ENCODE data around the gene KRTAP2-3. TPM values are rescaled to one million over a fixed set of nuclear protein-coding genes. Genes with fewer than 3 reads are reported as not detected.
"Not testable (repeated sequence)": the region's sequence is repeated elsewhere in the genome, so short reads cannot be mapped to it uniquely, and the experiment has no call there.

The KRTAP2-3 gene
- total RNA-seq, 2 experiments from 2014 or later: not detected

DNA sequence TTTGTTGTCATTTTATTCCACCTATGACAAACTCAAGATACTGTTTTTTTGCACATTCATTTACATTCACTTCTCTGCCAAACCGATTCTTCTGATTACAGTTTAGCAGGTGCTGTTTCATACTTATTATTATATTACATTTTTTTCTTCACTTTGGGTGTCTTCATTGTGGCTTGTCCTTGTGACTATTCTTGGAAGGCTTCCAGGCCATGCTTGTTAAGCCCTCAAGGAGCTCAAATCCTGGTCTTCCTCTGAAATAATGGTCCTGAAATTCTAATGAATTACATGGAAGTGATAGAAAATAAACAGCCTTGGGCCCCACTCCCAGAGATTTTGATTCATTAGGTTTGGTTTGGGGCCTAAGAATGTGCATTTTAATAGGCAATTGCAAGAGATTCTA, 4.4 kb upstream of the KRTAP2-3 start:
- H3K4me3 Mint-ChIP-seq: no peak overlapping the region
- H3K27ac Mint-ChIP-seq: no peak overlapping the region
- ChIA-PET POLR2A (no interaction called here), CTCF (no interaction called here)
- H3K36me3 Mint-ChIP-seq (ENCODE audit: low read depth): no peaks in the 10 kb centered on the region
- no peaks in the 10 kb centered on the region for H3K9me3 Mint-ChIP-seq (ENCODE audit: insufficient read depth)
- H3K27me3 Mint-ChIP-seq (ENCODE audit: low read depth): peaks cover 23% of the 10 kb centered on the region
- H3K4me1 Mint-ChIP-seq (ENCODE audit: low read depth): peaks cover 2% of the 10 kb centered on the region
- ATAC-seq (no peak), DNase-seq (no peak)

DNA sequence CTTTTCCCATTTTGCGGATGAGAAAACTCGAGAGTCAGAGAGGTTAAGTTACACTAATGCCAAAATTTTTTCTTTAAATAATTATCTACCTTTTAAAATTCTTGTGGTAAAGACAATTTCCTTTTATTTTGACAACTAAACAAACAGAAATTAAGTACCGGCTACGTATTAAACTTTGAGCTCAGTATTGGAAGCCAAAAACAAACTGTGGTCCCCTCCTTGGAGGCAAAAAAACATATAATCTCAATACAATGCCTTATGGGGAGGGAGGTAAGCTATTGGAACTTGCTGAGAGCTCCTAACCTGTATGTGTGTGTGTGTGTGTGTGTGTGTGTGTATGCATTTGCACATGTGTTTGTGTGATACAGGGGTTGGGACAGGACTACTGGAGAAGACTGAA, 3.5 kb upstream of the KRTAP2-3 start:
- ChIA-PET CTCF (no interaction called here), POLR2A (no interaction called here)
- H3K4me3 Mint-ChIP-seq: no peak overlapping the region
- no peaks in the 10 kb centered on the region for H3K36me3 Mint-ChIP-seq (ENCODE audit: low read depth)
- no peaks in the 10 kb centered on the region for H3K4me1 Mint-ChIP-seq (ENCODE audit: low read depth)
- no peak overlapping the region for H3K27ac Mint-ChIP-seq
- DNase-seq (no peak), ATAC-seq (no peak)
- no peaks in the 10 kb centered on the region for H3K9me3 Mint-ChIP-seq (ENCODE audit: insufficient read depth)
- peaks cover 28% of the 10 kb centered on the region for H3K27me3 Mint-ChIP-seq (ENCODE audit: low read depth)

DNA sequence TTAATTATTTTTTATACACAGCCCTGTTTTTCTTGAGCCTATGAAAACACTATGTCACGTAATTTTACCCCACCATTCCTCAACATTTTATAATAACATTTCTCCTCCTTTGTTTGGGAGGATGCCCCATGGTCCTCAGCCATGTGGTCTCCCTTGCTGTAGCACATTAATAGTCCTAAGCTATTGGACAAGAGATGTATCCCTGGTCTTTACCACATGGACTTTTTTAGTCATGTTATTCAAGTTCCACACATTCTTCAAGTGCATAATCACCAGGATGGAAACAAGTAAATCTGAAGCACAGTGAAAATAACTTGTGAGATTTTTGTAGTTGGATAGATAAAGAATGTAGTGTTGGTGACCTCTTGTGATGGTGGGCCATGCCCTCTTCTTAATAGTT, 2.0 kb upstream of the KRTAP2-3 start:
- Mint-ChIP-seq H3K4me1 (ENCODE audit: low read depth) (no peaks in the 10 kb centered on the region), H3K4me3 (no peak overlapping the region), H3K9me3 (ENCODE audit: insufficient read depth) (no peaks in the 10 kb centered on the region), H3K27ac (no peak overlapping the region), H3K36me3 (ENCODE audit: low read depth) (no peaks in the 10 kb centered on the region), H3K27me3 (ENCODE audit: low read depth) (peaks cover 36% of the 10 kb centered on the region)
- ATAC-seq (no peak), DNase-seq (no peak)
- POLR2A ChIA-PET: no interaction called here
- CTCF ChIA-PET: no interaction called here

DNA sequence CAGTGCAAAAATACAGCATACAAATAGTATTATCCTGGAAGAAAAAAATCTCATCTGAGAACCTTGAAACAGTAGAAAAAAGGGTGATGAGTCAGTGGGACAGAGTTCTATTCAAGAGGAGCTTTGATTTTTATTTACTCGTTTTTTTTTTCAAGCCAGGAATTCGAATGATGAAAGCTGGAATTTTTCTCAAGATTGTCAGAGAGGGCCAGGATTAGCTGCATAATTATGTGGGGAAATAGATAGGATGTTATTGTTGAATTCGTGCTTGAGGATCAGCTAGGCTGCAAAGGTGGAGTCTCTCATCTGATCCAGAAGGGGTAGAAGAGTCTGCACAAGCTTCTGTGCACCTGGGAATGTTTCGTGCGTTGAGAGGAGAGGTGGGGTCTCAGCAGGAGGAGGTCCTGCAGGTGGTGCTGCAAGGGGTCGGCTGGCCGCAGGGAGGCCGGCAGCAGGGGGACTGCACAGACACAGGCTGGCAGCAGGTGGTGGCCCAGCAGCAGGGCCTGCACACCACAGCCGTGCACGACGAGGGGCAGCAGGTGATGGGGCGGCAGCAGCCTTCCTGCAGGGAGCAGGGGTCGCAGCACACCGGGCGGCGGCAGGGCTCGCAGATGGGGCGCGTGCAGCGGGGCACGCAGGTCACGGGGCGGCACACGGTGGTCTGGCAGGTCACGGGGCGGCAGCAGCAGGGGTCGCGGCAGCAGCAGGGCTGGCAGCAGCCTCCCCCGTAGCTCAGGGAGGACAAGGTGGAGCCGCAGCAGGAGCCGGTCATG, 450 bp downstream of the KRTAP2-3 start:
- H3K36me3 Mint-ChIP-seq (ENCODE audit: low read depth); POLR2A ChIA-PET; DNase-seq; CTCF ChIA-PET; H3K27ac Mint-ChIP-seq; ATAC-seq; H3K4me3 Mint-ChIP-seq; H3K4me1 Mint-ChIP-seq (ENCODE audit: low read depth); H3K9me3 Mint-ChIP-seq (ENCODE audit: insufficient read depth): not testable (repeated sequence)
- H3K27me3 Mint-ChIP-seq (ENCODE audit: low read depth): peaks cover 37% of the 10 kb centered on the region

DNA sequence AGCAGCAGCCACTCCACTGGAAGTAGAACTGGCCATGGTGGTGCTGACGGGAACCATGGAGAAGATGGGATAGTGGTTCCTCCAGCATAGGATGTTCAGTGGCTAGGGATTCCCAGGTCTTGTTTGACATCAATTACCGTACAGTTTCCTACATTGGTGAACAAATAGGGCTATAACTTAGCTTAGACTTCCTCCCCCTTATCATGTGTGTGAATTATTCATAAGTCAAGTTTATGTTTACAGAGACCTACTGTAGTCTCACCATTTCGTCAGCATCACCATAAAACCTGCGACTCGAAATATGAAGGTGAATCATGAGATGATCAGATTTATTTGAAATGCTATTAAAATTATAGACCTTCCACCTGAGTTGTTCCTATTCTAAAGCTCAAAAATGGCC, 1.2 kb downstream of the KRTAP2-3 start:
- CTCF ChIA-PET: no interaction called here
- no peak overlapping the region for H3K27ac Mint-ChIP-seq
- no peaks in the 10 kb centered on the region for H3K4me1 Mint-ChIP-seq (ENCODE audit: low read depth)
- no peak overlapping the region for H3K4me3 Mint-ChIP-seq
- H3K27me3 Mint-ChIP-seq (ENCODE audit: low read depth): peaks cover 37% of the 10 kb centered on the region
- ATAC-seq: no peak
- no peaks in the 10 kb centered on the region for H3K36me3 Mint-ChIP-seq (ENCODE audit: low read depth)
- POLR2A ChIA-PET: interaction anchor here (1.2 kb wide), 1 partner anchor 11 kb away, joined by 3 read pairs; the partner anchor contains the start of gene KRTAP2-1
- no peaks in the 10 kb centered on the region for H3K9me3 Mint-ChIP-seq (ENCODE audit: insufficient read depth)
- no peak for DNase-seq

DNA sequence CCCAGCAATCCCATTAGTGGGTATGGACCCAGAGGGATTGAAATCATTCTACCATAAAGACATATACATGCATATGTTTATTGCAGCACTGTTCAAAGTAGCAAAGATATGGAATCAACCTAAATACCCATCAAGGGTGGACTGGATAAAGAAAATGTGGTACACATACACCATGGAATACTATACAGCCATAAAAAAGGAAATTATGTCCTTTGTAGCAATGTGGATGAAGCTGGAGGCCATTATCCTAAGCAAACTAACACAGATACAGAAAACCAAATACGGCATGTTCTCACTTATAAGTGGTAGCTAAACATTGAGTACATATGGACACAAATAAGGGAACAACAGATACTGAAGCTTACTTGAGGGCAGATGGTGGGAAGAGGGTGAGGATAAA, 2.4 kb downstream of the KRTAP2-3 start:
- POLR2A ChIA-PET: interaction anchor here (1.2 kb wide), 1 partner anchor 10 kb away, joined by 3 read pairs; the partner anchor contains the start of gene KRTAP2-1
- H3K9me3 Mint-ChIP-seq (ENCODE audit: insufficient read depth): no peaks in the 10 kb centered on the region

DNA sequence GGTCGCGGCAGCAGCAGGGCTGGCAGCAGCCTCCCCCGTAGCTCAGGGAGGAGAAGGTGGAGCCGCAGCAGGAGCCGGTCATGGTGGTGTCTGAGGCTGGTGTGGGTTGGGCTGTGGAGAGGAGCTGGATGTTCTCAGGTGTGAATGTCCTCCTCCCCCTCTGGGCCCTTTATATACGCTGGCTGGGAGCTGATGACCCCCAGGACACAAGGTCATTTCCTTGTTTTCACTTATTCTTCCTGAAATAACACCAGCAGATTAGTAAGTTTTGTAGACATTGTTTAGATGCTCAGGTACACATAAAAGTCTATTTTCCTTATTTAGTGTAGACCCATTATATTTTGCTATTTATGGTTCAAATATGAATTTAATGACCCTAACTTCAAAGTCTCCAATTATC, 4.8 kb downstream of the KRTAP2-3 start, which contains the start of gene KRTAP2-2:
Gene KRTAP2-2, minus strand, starts transcription at position 101 of the 400 bp plus-strand sequence. Its CDS starts 19 bp downstream, at position 82.
- CTCF ChIA-PET; H3K9me3 Mint-ChIP-seq (ENCODE audit: insufficient read depth); H3K27ac Mint-ChIP-seq; ATAC-seq; H3K36me3 Mint-ChIP-seq (ENCODE audit: low read depth); H3K4me3 Mint-ChIP-seq; H3K4me1 Mint-ChIP-seq (ENCODE audit: low read depth); POLR2A ChIA-PET; DNase-seq: not testable (repeated sequence)
- H3K27me3 Mint-ChIP-seq (ENCODE audit: low read depth): peaks cover 34% of the 10 kb centered on the region

More for the DNA sequence above, 2.4 kb downstream of the KRTAP2-3 start:
- Mint-ChIP-seq H3K4me3 (no peak overlapping the region), H3K4me1 (ENCODE audit: low read depth) (no peaks in the 10 kb centered on the region), H3K27ac (no peak overlapping the region), H3K27me3 (ENCODE audit: low read depth) (peaks cover 40% of the 10 kb centered on the region), H3K36me3 (ENCODE audit: low read depth) (no peaks in the 10 kb centered on the region)
- ATAC-seq (no peak), DNase-seq (no peak)
- CTCF ChIA-PET: no interaction called here

DNA sequence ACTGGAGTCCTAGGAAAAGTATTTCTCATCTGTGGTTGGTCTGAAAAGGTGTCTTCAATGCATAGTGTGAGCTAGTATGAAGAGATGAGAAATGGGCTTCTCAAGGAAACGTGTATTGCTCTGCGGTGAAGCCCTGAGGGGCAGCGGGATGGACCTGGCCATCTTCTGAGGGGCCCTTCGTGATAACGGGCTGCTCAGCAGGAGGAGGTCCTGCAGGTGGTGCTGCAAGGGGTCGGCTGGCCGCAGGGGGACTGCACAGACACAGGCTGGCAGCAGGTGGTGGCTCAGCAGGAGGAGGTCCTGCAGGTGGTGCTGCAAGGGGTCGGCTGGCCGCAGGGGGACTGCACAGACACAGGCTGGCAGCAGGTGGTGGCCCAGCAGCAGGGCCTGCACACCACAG, 5.4 kb downstream of the KRTAP2-3 start:
- POLR2A ChIA-PET; DNase-seq; H3K4me3 Mint-ChIP-seq; ATAC-seq; CTCF ChIA-PET; H3K9me3 Mint-ChIP-seq (ENCODE audit: insufficient read depth); H3K36me3 Mint-ChIP-seq (ENCODE audit: low read depth); H3K4me1 Mint-ChIP-seq (ENCODE audit: low read depth); H3K27ac Mint-ChIP-seq: not testable (repeated sequence)
- H3K27me3 Mint-ChIP-seq (ENCODE audit: low read depth): peaks cover 33% of the 10 kb centered on the region

DNA sequence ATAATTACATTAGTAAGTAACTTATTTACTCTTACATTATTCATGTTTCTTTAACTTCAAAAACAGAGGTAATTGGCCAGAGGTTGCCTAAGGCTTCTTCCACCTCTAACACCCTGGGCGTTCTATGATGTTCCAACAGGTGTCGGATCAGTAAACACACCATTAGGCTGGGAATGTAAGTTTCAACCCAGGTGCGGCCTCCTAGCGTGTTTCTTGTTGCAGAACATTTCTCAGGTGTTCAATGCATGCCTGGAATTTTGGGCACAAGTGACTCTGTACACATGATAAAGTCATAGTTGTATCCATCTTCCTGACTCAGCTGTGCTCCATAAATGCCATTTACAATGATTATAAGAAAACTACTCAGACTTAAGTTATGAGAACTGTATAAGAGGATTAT, 5.9 kb downstream of the KRTAP2-3 start:
- DNase-seq: no peak
- no peak for ATAC-seq
- H3K27me3 Mint-ChIP-seq (ENCODE audit: low read depth): peaks cover 31% of the 10 kb centered on the region
- ChIA-PET POLR2A (no interaction called here), CTCF (no interaction called here)
- no peak overlapping the region for H3K27ac Mint-ChIP-seq
- H3K4me1 Mint-ChIP-seq (ENCODE audit: low read depth): no peaks in the 10 kb centered on the region
- no peak overlapping the region for H3K4me3 Mint-ChIP-seq
- no peaks in the 10 kb centered on the region for H3K36me3 Mint-ChIP-seq (ENCODE audit: low read depth)
- H3K9me3 Mint-ChIP-seq (ENCODE audit: insufficient read depth): no peaks in the 10 kb centered on the region

DNA sequence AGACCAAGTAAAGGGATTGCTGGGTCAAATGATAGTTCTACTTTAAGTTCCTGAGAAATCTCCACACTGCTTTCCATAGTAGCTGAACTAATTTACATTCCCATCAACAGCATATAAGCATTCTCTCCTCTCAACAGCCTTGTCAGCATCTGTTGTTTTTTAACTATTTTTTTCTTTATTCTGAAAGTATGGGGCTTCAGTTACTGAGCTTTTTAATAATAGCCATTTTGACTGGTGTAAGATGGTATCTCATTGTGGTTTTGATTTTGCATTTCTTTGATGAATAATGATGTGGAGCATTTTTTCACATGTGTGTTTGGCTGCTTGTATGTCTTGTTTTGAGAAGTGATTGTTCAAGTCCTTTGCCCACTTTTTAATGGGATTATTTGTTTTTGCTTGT, 7.3 kb downstream of the KRTAP2-3 start:
- ATAC-seq: no peak
- ChIA-PET POLR2A (no interaction called here), CTCF (no interaction called here)
- no peaks in the 10 kb centered on the region for H3K9me3 Mint-ChIP-seq (ENCODE audit: insufficient read depth)
- no peaks in the 10 kb centered on the region for H3K4me1 Mint-ChIP-seq (ENCODE audit: low read depth)
- H3K27me3 Mint-ChIP-seq (ENCODE audit: low read depth): peaks cover 28% of the 10 kb centered on the region
- no peak overlapping the region for H3K4me3 Mint-ChIP-seq
- H3K36me3 Mint-ChIP-seq (ENCODE audit: low read depth): no peaks in the 10 kb centered on the region
- H3K27ac Mint-ChIP-seq: no peak overlapping the region
- no peak for DNase-seq

DNA sequence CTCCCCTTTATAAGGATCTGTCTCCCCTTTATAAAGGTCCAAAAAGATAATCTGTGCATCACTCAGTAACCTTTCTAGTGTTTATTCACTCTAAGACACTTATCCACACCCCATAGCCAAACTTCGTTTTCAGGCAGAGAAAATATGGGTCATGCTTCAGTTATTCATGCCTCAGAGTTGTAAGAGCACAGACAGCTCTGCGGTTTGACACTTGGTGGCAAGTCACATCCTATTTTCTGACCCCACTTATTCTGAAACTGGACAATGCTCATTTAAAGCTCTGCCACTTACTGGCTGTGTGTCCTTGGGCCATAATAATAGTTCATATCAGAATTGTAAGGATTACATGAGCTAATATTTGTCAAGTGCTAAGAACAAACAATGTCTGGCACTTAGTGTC, 10.8 kb downstream of the KRTAP2-3 start:
- ChIA-PET POLR2A (no interaction called here), CTCF (no interaction called here)
- Mint-ChIP-seq H3K27ac (no peak overlapping the region), H3K4me1 (ENCODE audit: low read depth) (no peaks in the 10 kb centered on the region), H3K4me3 (no peak overlapping the region), H3K36me3 (ENCODE audit: low read depth) (no peaks in the 10 kb centered on the region), H3K9me3 (ENCODE audit: insufficient read depth) (no peaks in the 10 kb centered on the region), H3K27me3 (ENCODE audit: low read depth) (peaks cover 32% of the 10 kb centered on the region)
- ATAC-seq: no peak
- no peak for DNase-seq

DNA sequence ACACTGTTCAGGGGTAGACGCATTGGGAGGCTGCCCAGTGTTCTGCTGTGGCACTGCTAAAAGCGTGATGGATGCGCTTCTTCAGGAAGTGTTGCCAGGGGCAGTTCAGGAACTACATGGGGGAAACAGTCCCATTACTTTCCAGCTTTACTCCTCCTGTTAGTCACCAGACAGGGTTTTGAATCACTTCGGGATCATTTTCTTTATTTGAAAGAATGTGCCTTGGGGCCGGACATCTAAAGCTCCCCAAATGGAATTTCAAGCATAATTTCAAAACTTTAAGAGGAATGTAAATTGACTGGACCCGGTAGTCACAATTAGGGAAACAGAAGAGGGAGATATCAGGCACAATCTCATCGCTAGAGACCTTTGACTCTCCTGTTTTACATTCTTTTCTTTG, 11.5 kb downstream of the KRTAP2-3 start:
- ChIA-PET CTCF (no interaction called here), POLR2A (interaction anchor here (0.7 kb wide), 1 partner anchor 137 kb away, joined by 3 read pairs; no protein-coding TSS in a partner anchor)
- no peak overlapping the region for H3K27ac Mint-ChIP-seq
- no peaks in the 10 kb centered on the region for H3K4me1 Mint-ChIP-seq (ENCODE audit: low read depth)
- H3K27me3 Mint-ChIP-seq (ENCODE audit: low read depth): peaks cover 30% of the 10 kb centered on the region
- DNase-seq (no peak), ATAC-seq (no peak)
- no peaks in the 10 kb centered on the region for H3K36me3 Mint-ChIP-seq (ENCODE audit: low read depth)
- no peak overlapping the region for H3K4me3 Mint-ChIP-seq
- H3K9me3 Mint-ChIP-seq (ENCODE audit: insufficient read depth): peaks cover 2% of the 10 kb centered on the region

All from activated CD8-positive, alpha-beta T cell treated with anti-CD3 and anti-CD28 coated beads, Interleukin-2, amount 10 ng/mL, durations not matched to agents 7 days and 5 days (primary cell).